Naive B cell (primary cell): Measurements from ENCODE around the gene CCDC13. TPM values are rescaled to one million over a fixed set of nuclear protein-coding genes. Genes with fewer than 3 reads are reported as not detected.

ENCODE experiments used
- polyA plus RNA-seq, 6 donors: library from polyadenylated mRNA; unstranded; fragments of 300-500 nt; fragmentation: Illumina TruSeq; gene quantifications; one replicate each; pipeline ENCODE4 v1.2.3, GENCODE V29; 2021; ENCODE audit warnings: low read depth in 6 of 6

Gene CCDC13
- polyA plus RNA-seq, 6 donors from 2014 or later: 0.39 to 1.2 (median 0.56) TPM; not detected in 1

Other genes starting within 250 kb of the CCDC13 start
- 10 to 100 TPM; 25.1 to 39.0 (median 31.3) TPM for gene SEC22C, start 191.3 kb downstream of the CCDC13 start, polyA plus RNA-seq
- 100 to 1,000 TPM; 111 to 142 (median 131) TPM for gene SS18L2, start 182.4 kb downstream of the CCDC13 start, polyA plus RNA-seq
- 10 to 100 TPM in 1 of 6 donors, 1 to 10 TPM in 5; 6.2 to 21.9 (median 8.4) TPM for gene NKTR, start 172.6 kb downstream of the CCDC13 start, polyA plus RNA-seq
- gene ZBTB47, start 119.6 kb downstream of the CCDC13 start, polyA plus RNA-seq: not detected
- gene KLHL40, start 87.7 kb downstream of the CCDC13 start, polyA plus RNA-seq: not detected
- not detected for gene HHATL, start 70.5 kb downstream of the CCDC13 start, polyA plus RNA-seq
- 10 to 100 TPM; 47.7 to 83.7 (median 65.3) TPM for gene HIGD1A, start 31.2 kb upstream of the CCDC13 start, polyA plus RNA-seq
- gene ACKR2, start 36.2 kb upstream of the CCDC13 start, polyA plus RNA-seq: under 1 TPM in 4 of 6 donors, not detected in 2; 0.10 to 0.28 (median 0.20) TPM
- not detected for gene CYP8B1, start 102.6 kb upstream of the CCDC13 start, polyA plus RNA-seq
- gene ZNF662, start 132.9 kb upstream of the CCDC13 start, polyA plus RNA-seq: not detected
- not detected for gene GASK1A, start 206.1 kb upstream of the CCDC13 start, polyA plus RNA-seq